ENCODE measurements around the gene KLF13.

KLF13 gene

DNA sequence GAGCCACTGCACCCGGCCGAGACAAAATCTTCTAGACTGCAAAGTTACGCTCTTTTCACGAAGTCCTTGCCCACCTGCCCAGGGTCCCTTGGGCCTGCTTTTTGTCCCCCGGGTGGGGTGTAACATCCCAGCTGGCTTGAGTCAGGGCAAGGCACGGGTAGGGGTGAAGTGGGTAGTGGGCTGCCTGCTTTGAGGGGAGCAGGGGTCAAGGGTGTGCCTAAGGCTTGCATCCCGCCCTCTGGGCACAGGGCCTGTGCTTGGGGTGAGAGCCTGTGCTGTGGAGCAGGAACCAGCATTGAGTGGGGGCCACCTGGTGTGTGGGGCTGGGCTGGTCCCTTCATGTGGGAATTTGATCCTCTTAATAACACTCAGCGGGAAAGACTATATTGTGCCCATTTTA is 74.6 kb downstream of the KLF13 start:
- DNase-seq (ENCODE audit: low spot score), result no peak

DNA sequence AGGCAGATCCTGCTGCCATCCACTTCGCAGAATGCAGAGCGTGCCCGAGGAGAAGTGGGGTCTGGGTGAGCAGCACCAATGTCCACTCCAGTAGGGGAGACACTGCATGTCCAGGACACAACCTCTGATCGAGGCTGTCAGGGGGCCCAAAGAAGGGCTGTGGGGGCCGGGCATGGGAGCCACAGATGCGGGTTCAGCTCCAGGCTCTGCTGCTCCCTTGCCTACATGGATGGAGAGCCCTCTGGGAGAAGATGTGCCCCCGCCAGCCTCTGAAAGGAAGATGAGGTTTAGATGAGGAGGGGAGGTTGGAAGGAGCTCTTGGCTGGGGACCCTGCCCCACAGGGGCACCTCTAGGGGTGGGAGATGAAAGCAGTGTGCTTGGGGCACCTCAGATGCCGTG is 75.4 kb downstream of the KLF13 start:
- no peak for DNase-seq (ENCODE audit: low spot score)

DNA sequence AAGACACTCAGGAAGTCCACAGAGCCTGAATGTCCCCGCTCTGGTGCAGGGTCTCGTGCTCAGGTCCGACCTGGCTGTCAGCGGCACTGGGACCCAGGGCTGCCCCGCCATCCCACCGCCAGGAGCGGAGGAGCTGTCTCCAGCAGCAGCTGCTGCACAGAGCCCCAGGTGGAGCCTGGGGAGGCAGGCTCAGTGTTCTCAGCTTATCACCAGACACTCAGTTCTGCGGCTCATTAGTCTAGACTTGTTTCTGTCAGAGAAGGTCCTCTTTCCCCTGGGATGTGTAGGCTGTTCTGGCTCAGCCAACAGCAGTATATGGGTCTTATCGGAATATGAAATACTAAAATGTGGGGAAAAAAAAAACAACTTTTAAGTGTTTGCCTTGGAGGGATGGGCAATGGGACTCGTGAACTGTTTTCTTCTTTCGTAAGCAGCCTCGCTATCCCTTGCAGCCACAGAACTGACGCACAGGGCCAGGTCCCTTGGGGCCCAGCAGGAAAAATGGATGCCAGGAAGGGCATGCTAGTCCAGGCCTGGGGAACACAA is 75.9 kb downstream of the KLF13 start:
- DNase-seq (ENCODE audit: low spot score), result peak; percentile 44

DNA sequence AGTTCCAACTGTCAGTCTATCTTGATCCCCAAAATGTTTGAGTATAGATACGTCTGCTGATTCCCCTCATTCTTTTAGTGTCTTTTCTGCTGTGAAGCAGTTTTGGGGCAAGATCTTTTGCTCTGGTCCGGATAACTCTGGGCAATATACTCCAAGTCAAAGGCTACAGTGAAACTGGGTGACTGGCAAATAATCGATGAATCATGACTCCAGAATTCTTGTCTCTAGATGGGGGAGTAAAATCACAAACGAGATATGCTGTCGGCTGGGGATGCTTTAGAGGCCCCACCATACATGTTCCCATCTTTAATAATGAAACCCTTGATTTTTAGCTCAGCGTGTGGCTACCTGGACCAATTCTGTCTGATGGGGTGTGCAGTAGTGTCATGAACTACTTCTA is 76.5 kb downstream of the KLF13 start:
- DNase-seq (ENCODE audit: low spot score), result no peak

DNA sequence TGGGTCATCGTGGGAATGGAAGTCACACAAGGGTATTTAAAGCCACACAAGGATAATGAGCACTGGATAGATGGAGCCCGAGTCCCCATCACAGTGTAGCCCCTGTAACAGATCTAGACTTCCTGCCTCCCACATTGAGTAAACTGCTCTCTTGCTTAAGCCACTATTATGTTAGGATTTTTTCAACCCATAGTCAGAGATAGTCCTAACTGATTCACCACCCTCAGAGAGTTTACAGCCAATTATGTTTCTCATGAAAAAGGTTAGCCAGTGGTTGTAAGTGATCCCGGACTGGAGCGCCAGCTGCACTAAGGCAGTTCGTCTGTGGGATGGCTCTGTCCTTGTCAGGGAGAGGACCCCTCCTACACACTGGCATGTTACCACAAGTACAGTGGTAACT is 77.0 kb downstream of the KLF13 start:
- DNase-seq (ENCODE audit: low spot score), result no peak

DNA sequence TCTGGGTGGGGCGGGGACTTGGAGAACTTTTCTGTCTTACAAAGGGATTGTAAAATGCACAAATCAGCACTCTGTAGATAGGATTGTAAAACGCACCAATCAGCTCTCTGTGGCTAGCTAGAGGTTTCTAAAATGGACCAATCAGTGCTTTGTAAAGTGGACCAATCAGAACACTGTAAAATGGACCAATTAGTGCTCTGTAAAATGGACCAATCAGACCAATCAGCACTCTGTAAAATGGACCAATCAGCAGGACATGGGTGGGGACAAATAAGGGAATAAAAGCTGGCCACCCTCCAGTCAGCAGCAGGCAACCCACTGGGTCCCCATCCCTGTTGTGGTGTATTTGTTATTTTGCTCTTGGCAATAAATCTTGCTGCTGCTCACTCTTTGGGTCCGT is 77.7 kb downstream of the KLF13 start:
- DNase-seq (ENCODE audit: low spot score), result no peak

DNA sequence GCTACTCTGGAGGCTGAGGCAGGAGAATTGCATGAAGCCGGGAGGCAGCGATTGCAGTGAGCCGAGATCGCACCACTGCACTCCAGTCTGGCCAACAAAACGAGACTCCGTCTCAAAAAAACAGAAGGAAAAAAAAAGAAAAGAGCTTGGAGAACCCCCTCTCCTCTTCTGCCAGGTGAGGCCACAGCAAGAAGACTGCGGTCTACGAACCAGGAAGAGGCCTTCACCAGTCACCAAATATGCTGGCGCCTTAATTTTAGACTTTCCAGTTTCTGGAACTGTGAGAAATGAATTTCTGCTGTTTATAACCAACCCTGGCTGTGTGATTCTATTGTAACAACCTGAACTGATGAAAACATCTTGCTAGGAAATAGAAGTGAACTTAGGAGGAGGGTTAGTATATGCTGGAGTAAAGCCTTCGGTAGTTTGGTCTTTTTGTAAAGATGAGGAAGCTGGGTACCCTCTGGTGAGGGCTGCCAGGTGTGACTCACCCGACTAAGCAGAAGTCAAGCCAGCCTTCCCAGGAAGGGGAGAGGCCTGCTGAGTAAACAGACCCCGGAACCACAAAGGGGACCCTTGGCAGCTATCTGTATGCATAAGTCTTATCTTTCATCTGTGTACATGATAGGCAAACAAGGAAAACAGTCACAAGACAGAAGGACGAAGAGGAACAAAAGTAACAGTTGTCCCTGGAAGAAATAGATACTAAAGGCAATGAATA is 78.7 kb downstream of the KLF13 start:
- no peak for DNase-seq (ENCODE audit: low spot score)

DNA sequence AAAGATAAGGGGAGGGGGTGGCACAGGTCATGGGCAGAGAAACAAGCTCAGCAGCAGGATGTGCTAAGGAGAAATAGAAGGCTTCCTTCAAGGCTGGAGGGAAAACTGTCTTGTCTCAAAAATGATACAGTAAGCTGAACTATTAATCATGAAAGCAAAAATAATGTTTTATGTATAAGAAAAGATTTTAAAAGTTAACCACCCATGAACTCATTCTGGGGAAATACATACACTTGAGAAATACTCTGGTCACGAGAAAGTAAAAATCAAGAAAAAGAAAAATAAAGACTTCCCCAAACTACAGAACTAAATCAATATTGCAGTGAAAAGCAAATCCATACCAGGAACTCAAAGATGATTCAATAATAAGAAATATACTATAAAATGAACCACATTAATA is 80.7 kb downstream of the KLF13 start:
- no peak for DNase-seq (ENCODE audit: low spot score)

DNA sequence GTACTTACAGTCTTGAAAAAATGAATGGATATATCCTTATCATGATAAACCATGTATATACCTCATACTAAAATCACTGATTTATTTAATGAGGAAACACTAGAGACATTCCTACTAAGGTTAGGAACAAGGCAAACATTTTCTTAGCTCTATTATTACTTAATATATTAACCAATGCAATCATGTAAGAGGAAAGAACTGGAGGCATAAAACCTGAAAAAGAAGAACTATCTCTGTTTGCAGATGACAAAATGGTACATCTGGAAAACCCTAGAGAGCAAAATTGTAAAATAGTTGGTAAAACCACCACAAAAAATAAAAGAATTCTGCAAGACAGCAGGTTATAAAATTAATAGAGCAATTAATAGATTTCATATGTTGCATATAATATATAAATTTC is 81.2 kb downstream of the KLF13 start:
- DNase-seq (ENCODE audit: low spot score), result no peak

DNA sequence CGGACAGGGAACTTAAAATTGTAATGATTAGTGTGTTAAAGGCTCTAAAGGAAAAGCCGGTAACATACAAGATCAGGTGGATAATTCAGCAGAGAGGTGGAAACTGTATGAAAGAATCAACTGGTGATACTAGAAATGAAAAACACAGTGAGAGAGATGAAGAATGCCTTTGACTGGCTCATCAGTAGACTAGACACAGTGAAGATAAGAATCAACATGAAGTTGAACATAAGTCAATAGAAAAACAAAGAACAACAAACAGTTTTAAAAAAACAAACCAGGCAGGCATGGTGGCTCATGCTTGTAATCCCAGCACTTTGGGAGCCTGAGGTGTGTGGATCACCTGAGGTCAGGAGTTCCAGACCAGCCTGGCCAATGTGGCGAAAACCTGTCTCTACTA is 82.1 kb downstream of the KLF13 start:
- no peak for DNase-seq (ENCODE audit: low spot score)

DNA sequence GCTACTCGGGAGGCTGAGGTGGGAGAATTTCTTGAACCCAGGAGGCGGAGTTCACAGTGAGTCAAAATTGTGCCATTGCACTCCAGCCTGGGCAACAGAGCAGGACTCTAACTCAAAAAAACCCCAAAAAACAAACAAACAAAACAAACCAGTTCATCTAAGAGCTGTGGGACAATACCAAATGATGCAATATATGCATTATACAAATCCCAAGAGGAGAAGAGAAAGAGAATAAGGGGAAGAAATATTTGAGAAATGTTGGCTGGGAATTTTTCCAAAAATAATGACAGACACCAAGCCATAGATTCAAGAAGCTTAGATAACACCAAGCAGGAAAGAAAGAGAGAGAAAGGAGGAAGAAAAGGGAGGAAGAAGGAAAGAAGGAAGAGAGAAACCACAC is 82.5 kb downstream of the KLF13 start:
- no peak for DNase-seq (ENCODE audit: low spot score)

DNA sequence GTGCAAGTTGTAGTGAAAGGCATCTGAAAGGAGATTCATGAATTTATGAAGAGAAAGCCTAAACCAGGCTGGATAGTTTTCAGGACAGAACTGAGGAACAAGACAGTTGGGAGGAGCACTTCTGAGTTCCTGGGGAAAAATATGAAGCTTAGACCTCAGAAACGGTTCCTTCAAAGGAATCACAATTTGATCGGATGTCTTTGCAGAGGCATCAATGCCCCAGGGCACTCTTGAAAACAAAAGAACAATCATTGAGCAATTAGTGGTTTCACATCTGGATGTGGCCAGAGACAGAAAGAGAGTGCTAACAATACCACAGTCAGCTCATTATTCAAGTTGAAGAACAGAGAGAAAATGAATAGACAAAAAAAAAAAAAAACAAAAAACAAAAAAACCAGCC is 86.2 kb downstream of the KLF13 start:
- DNase-seq (ENCODE audit: low spot score), result no peak

DNA sequence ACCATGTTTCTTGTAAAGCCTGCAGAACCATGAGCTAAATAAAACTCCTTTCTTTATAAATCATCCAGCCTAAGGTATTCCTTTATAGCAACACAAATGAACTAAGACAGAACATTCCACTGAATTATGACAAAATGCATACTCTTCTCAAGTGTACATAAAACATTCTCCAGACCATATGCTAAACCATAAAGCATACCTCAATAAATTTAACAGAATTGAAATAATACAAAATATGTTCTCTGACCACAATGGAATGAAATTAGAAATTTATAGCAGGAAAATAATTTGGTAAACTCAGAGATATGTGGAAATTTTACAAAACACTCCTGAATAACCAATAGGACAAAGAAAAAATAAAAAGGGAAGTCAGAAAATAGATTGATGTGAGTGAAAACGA is 88.6 kb downstream of the KLF13 start:
- DNase-seq (ENCODE audit: low spot score), result no peak

DNA sequence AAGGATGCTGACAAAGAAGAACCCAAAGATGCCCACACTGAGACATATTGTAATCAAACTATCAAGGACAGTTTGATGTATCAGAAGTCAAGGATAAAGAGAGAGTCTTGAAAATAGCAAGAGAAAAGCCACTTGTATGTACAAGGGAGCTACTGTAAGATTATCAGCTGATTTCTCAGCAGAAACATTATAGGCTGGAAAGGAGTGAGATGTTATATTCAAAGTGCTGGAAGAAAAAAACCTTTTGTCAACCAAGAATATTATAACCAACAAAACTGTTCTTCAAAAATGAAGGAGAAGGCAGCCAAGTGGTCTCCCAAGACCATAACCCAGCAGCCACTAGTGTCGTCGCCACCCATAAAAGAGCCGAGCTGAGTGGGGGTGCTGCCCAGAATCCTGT is 93.2 kb downstream of the KLF13 start:
- no peak for DNase-seq (ENCODE audit: low spot score)

DNA sequence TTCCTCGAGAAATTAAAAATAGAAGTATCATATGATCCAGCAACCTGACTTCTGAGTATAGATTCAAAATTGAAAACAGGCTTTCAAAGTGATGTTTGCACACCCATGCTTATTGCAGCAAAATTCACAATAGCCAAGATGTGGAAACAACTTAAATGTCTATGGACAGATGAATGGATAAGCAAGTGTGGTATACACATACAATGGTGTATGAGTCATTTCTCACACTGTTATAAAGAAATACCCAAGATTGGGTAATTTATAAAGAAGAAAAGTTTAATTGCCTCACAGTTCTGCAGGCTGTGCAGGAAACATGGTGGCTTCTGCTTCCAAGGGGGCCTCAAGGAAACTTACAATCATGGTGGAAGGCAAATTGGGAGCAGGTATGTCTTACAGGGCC is 100.8 kb downstream of the KLF13 start:
- DNase-seq (ENCODE audit: low spot score), result no peak
